ENCODE measurements around the gene NECTIN1. TPM values are rescaled to one million over a fixed set of nuclear protein-coding genes. Genes with fewer than 3 reads are reported as not detected.

The NECTIN1 gene
- total and polyA plus RNA-seq, 2 of the 13 experiments (the other 11 are each of a cell fraction or from before 2014, with no cell fraction given), result 3.9 to 7.3 TPM

DNA sequence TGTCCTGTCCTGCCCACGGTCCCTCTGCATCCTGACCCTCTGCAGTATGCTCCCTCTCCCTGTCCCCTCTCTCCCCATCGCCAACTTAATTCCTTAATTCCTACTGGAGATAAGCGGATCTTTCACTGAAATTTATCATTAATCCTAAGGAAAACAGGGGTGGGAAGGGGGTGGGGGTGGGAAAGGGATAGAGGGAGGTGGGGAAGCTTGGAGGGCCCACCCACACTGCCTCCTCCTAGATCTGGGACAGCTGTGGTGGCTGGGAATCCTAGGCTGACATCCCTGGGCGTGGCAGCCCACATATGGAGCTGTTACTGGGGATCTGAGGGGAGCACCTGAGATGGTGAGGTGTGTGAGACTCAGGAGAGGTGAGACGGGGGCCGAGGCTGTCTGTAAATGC, 14.4 kb downstream of the NECTIN1 start:
- intact Hi-C loops (cut with micrococcal nuclease; ENCODE audit: unreplicated experiment), result no loop called here
- Histone ChIP-seq H3K9ac (ENCODE audit: insufficient read depth, low read depth, low read length) (no peak overlapping the region), H3K4me2 (ENCODE audit: low read depth, low read length) (no peak overlapping the region), H3K4me3 (replicated peaks in 1 of 3; ENCODE audit: insufficient read depth in 1 of 3, low read depth in 2 of 3, low read length in 3 of 3) (no peak overlapping the region), H3K79me2 (ENCODE audit: insufficient read depth, low read length) (no peaks in the 10 kb centered on the region), H3K4me1 (ENCODE audit: insufficient read depth, low read length) (peaks cover 85% of the 10 kb centered on the region), H3K9me3 (ENCODE audit: low read length) (no peaks in the 10 kb centered on the region), H3K36me3 (replicated peaks in 1 of 2; ENCODE audit: control insufficient read depth in 1 of 2, insufficient read depth in 2 of 2, low read length in 2 of 2) (no peaks in the 10 kb centered on the region), H3K27me3 (ENCODE audit: control insufficient read depth in 1 of 2, insufficient read depth in 2 of 2, low read length in 2 of 2) (no peaks in the 10 kb centered on the region), H4K20me1 (ENCODE audit: insufficient read depth, low read length) (no peaks in the 10 kb centered on the region), H2AFZ (ENCODE audit: low read length) (no peak overlapping the region), H3K27ac (ENCODE audit: extremely low read length, insufficient read depth, low read length) (no peak overlapping the region)
- POLR2A ChIA-PET, result interaction anchor here (1.2 kb wide), 1 partner anchor 15 kb away, joined by 3 read pairs; the partner anchor contains the start of gene NECTIN1
- ATAC-seq, result no peak
- in situ Hi-C loops (cut with HindIII; ENCODE audit: extremely low pct_ligation_motif_present, low pct_unique_long_range_greater_than_20kb), result no loop called here
- CTCF ChIA-PET (ENCODE audit: low intra/inter-chr PET ratio, low total read pairs), result no interaction called here
- DNase-seq (ENCODE audit: low spot score), result no peak
- no peak for TF ChIP-seq ZNF331 (CRISPR knock-in tag; IDR thresholded peaks at IDR 0.05)
- no peak for TF ChIP-seq ZFP37 (CRISPR knock-in tag; IDR thresholded peaks at IDR 0.05; ENCODE audit: borderline replicate concordance)
- TF ChIP-seq, protein P1, sequence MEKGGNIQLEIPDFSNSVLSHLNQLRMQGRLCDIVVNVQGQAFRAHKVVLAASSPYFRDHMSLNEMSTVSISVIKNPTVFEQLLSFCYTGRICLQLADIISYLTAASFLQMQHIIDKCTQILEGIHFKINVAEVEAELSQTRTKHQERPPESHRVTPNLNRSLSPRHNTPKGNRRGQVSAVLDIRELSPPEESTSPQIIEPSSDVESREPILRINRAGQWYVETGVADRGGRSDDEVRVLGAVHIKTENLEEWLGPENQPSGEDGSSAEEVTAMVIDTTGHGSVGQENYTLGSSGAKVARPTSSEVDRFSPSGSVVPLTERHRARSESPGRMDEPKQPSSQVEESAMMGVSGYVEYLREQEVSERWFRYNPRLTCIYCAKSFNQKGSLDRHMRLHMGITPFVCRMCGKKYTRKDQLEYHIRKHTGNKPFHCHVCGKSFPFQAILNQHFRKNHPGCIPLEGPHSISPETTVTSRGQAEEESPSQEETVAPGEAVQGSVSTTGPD (CRISPR knock-in tag; IDR thresholded peaks at IDR 0.05), result no peak
- no peak for TF ChIP-seq ZNF772 (CRISPR knock-in tag; IDR thresholded peaks at IDR 0.05)
- no peak for TF ChIP-seq NR2F6 (IDR thresholded peaks at IDR 0.05)
- TF ChIP-seq NR2F6 (CRISPR knock-in tag; IDR thresholded peaks at IDR 0.05), result no peak
- no peak for TF ChIP-seq NR3C1 (CRISPR knock-in tag; IDR thresholded peaks at IDR 0.05)
- no peak for TF ChIP-seq GZF1 (CRISPR knock-in tag; IDR thresholded peaks at IDR 0.05)
- TF ChIP-seq, protein P2, sequence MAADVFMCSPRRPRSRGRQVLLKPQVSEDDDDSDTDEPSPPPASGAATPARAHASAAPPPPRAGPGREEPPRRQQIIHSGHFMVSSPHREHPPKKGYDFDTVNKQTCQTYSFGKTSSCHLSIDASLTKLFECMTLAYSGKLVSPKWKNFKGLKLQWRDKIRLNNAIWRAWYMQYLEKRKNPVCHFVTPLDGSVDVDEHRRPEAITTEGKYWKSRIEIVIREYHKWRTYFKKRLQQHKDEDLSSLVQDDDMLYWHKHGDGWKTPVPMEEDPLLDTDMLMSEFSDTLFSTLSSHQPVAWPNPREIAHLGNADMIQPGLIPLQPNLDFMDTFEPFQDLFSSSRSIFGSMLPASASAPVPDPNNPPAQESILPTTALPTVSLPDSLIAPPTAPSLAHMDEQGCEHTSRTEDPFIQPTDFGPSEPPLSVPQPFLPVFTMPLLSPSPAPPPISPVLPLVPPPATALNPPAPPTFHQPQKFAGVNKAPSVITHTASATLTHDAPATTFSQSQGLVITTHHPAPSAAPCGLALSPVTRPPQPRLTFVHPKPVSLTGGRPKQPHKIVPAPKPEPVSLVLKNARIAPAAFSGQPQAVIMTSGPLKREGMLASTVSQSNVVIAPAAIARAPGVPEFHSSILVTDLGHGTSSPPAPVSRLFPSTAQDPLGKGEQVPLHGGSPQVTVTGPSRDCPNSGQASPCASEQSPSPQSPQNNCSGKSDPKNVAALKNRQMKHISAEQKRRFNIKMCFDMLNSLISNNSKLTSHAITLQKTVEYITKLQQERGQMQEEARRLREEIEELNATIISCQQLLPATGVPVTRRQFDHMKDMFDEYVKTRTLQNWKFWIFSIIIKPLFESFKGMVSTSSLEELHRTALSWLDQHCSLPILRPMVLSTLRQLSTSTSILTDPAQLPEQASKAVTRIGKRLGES (CRISPR knock-in tag; IDR thresholded peaks at IDR 0.05; ENCODE audit: borderline replicate concordance), result no peak
- TF ChIP-seq GATAD2A (CRISPR knock-in tag; IDR thresholded peaks at IDR 0.05), result no peak
- TF ChIP-seq, protein P3, sequence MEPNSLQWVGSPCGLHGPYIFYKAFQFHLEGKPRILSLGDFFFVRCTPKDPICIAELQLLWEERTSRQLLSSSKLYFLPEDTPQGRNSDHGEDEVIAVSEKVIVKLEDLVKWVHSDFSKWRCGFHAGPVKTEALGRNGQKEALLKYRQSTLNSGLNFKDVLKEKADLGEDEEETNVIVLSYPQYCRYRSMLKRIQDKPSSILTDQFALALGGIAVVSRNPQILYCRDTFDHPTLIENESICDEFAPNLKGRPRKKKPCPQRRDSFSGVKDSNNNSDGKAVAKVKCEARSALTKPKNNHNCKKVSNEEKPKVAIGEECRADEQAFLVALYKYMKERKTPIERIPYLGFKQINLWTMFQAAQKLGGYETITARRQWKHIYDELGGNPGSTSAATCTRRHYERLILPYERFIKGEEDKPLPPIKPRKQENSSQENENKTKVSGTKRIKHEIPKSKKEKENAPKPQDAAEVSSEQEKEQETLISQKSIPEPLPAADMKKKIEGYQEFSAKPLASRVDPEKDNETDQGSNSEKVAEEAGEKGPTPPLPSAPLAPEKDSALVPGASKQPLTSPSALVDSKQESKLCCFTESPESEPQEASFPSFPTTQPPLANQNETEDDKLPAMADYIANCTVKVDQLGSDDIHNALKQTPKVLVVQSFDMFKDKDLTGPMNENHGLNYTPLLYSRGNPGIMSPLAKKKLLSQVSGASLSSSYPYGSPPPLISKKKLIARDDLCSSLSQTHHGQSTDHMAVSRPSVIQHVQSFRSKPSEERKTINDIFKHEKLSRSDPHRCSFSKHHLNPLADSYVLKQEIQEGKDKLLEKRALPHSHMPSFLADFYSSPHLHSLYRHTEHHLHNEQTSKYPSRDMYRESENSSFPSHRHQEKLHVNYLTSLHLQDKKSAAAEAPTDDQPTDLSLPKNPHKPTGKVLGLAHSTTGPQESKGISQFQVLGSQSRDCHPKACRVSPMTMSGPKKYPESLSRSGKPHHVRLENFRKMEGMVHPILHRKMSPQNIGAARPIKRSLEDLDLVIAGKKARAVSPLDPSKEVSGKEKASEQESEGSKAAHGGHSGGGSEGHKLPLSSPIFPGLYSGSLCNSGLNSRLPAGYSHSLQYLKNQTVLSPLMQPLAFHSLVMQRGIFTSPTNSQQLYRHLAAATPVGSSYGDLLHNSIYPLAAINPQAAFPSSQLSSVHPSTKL (CRISPR knock-in tag; IDR thresholded peaks at IDR 0.05), result no peak
- TF ChIP-seq ZNF543 (CRISPR knock-in tag; IDR thresholded peaks at IDR 0.05), result no peak
- TF ChIP-seq, protein P4, sequence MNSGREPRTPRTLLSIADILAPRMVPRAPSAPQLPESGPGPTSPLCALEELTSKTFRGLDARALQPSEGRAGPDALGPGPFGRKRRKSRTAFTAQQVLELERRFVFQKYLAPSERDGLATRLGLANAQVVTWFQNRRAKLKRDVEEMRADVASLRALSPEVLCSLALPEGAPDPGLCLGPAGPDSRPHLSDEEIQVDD (CRISPR knock-in tag; IDR thresholded peaks at IDR 0.05; ENCODE audit: borderline replicate concordance), result no peak
- TF ChIP-seq MZF1 (CRISPR knock-in tag; IDR thresholded peaks at IDR 0.05; ENCODE audit: borderline replicate concordance), result no peak
- TF ChIP-seq U2AF1 (optimal IDR thresholded peaks at IDR 0.05; ENCODE audit: low read depth, low read length), result no peak
- no peak for TF ChIP-seq SOX13 (IDR thresholded peaks at IDR 0.05)
- TF ChIP-seq SOX13 (CRISPR knock-in tag; conservative IDR thresholded peaks at IDR 0.05 in 1 of 2, IDR thresholded peaks at IDR 0.05 in 1 of 2), result no peak
- FAIRE-seq, result no peak
- BruUV-seq (replicated peaks), result no TSS peak
- 85% methylated on average over 6 of the region's 6 CpGs for WGBS (ENCODE audit: low lambda C conversion rate)

All from HepG2 (cell line).